ENCODE results near the gene PNPLA8.

PNPLA8 gene

GRCh38 chr7:108441392-108441955 lies 84.5 kb downstream of the PNPLA8 start:
- DNase-seq (ENCODE audit: low spot score) = no peak

GRCh38 chr7:108440613-108441012 lies 85.3 kb downstream of the PNPLA8 start:
- no peak for DNase-seq (ENCODE audit: low spot score)

GRCh38 chr7:108436906-108437305 lies 89.0 kb downstream of the PNPLA8 start:
- DNase-seq (ENCODE audit: low spot score) = no peak

GRCh38 chr7:108434010-108434409 lies 91.9 kb downstream of the PNPLA8 start:
- DNase-seq (ENCODE audit: low spot score) = no peak

GRCh38 chr7:108431099-108431498 lies 94.8 kb downstream of the PNPLA8 start:
- no peak for DNase-seq (ENCODE audit: low spot score)

GRCh38 chr7:108430664-108431063 lies 95.3 kb downstream of the PNPLA8 start:
- DNase-seq (ENCODE audit: low spot score) = no peak

GRCh38 chr7:108427766-108428165 lies 98.2 kb downstream of the PNPLA8 start:
- no peak for DNase-seq (ENCODE audit: low spot score)

GRCh38 chr7:108425714-108426275 lies 100.1 kb downstream of the PNPLA8 start:
- no peak for DNase-seq (ENCODE audit: low spot score)

- no peak for DNase-seq (ENCODE audit: low spot score)
These were observed 101.9 kb downstream of the PNPLA8 start for GRCh38 chr7:108424013-108424412.

- DNase-seq (ENCODE audit: low spot score) = no peak
These were observed 102.6 kb downstream of the PNPLA8 start for GRCh38 chr7:108423089-108423989.

GRCh38 chr7:108421720-108422331 lies 104.1 kb downstream of the PNPLA8 start:
- no peak for DNase-seq (ENCODE audit: low spot score)

Data from LoVo (cell line).